RWPE1 (cell line): ENCODE results near the gene TMEM123.

Experiments
- CTCF ChIA-PET: fragments of 350-600 bp; sonication (Branson Sonifier 250); formaldehyde crosslinking; extraction: SDS; loops from one replicate; lab custom pipeline; 2021; lab: Yijun Ruan, JAX
- POLR2A ChIA-PET: fragments of 400-600 bp; formaldehyde crosslinking; extraction: SDS; loops from one replicate; lab custom pipeline; 2020; ENCODE audit warnings: antibody characterized with exemption; ENCODE audit not compliant: low non-redundant PET; lab: Yijun Ruan, JAX
- DNase-seq: peaks from one replicate; pipeline ENCODE4 v3.0.0; 2012; ENCODE audit warnings: low spot score
- H3K27ac ChIP-seq: fragments of 450-650 bp; 2 replicates; pipeline ENCODE4 v1.5.1; 2017
- CTCF ChIP-seq: fragments of 450-650 bp; conservative IDR thresholded peaks from 2 replicates; pipeline ENCODE4 v1.5.1; 2017; ENCODE audit warnings: low read depth, mild to moderate bottlenecking

TMEM123 gene

GRCh38 chr11:102400603-102401002, 52.0 kb downstream of the TMEM123 start:
- POLR2A ChIA-PET = no interaction called here
- CTCF ChIA-PET = interaction anchor here (0.9 to 1.1 kb wide), 2 partner anchors 59 to 93 kb away, joined by 3 read pairs; no protein-coding TSS in a partner anchor
- no peak for DNase-seq
- no peak for TF ChIP-seq CTCF
- no peak overlapping the region for H3K27ac ChIP-seq

GRCh38 chr11:102399189-102399588, 53.4 kb downstream of the TMEM123 start:
- ChIA-PET POLR2A (no interaction called here), CTCF (interaction anchor here (1.0 to 1.1 kb wide), 2 partner anchors 32 to 94 kb away, joined by 3 read pairs; no protein-coding TSS in a partner anchor)
- no peak overlapping the region for H3K27ac ChIP-seq
- DNase-seq = no peak
- no peak for TF ChIP-seq CTCF

GRCh38 chr11:102398297-102398696, 54.3 kb downstream of the TMEM123 start:
- no peak for TF ChIP-seq CTCF
- H3K27ac ChIP-seq = no peak overlapping the region
- ChIA-PET CTCF (no interaction called here), POLR2A (no interaction called here)
- no peak for DNase-seq

- H3K27ac ChIP-seq = no peak overlapping the region
- POLR2A ChIA-PET = no interaction called here
- CTCF ChIA-PET = interaction anchor here (0.9 kb wide), 1 partner anchor 10 kb away, joined by 3 read pairs; no protein-coding TSS in a partner anchor
Measured at GRCh38 chr11:102396708-102397563, 55.6 kb downstream of the TMEM123 start.

GRCh38 chr11:102395720-102396393, 56.7 kb downstream of the TMEM123 start:
- TF ChIP-seq CTCF = no peak
- no peak for DNase-seq
- POLR2A ChIA-PET = no interaction called here
- CTCF ChIA-PET = interaction anchor here (0.9 kb wide), 1 partner anchor 11 kb away, joined by 3 read pairs; no protein-coding TSS in a partner anchor
- H3K27ac ChIP-seq = no peak overlapping the region

More at GRCh38 chr11:102396708-102397563, 55.6 kb downstream of the TMEM123 start:
- DNase-seq = no peak
- no peak for TF ChIP-seq CTCF

GRCh38 chr11:102393272-102393730, 59.3 kb downstream of the TMEM123 start:
- POLR2A ChIA-PET = no interaction called here
- TF ChIP-seq CTCF = no peak
- CTCF ChIA-PET = interaction anchor here (0.5 to 1.0 kb wide), 4 partner anchors 13 to 273 kb away, joined by 3 to 4 read pairs (median 4); no protein-coding TSS in a partner anchor
- no peak for DNase-seq
- peak overlapping the region; percentile 25 for H3K27ac ChIP-seq
